ENCODE measurements around the gene RHOBTB1. TPM values are rescaled to one million over a fixed set of nuclear protein-coding genes. Genes with fewer than 3 reads are reported as not detected.

The RHOBTB1 gene
- total RNA-seq, 1 experiment from 2014 or later = 32.1 TPM

GRCh38 chr10:60871215-60871614, 72.8 kb downstream of the RHOBTB1 start:
- H3K9me3 ChIP-seq (replicated peaks) = no peaks in the 10 kb centered on the region

GRCh38 chr10:60870803-60871202, 73.2 kb downstream of the RHOBTB1 start:
- DNase-seq (ENCODE audit: low read depth in 1 of 2, low spot score in 2 of 2) = no peak
- Histone ChIP-seq H3K36me3 (peaks cover 4% of the 10 kb centered on the region; the same call in 1 of the 2 replicates), H3K27me3 (replicated peaks) (no peaks in the 10 kb centered on the region), H3K4me1 (replicated peaks) (peaks cover 11% of the 10 kb centered on the region; the same call in 1 of the 2 replicates), H3K27ac (no peak overlapping the region), H3K9me3 (replicated peaks) (no peaks in the 10 kb centered on the region), H3K4me3 (no peak overlapping the region)

More at GRCh38 chr10:60871215-60871614, 72.8 kb downstream of the RHOBTB1 start:
- no peak overlapping the region for H3K27ac ChIP-seq
- peaks cover 11% of the 10 kb centered on the region; the same call in 1 of the 2 replicates for H3K4me1 ChIP-seq (replicated peaks)
- peaks cover 4% of the 10 kb centered on the region; the same call in 1 of the 2 replicates for H3K36me3 ChIP-seq
- H3K27me3 ChIP-seq (replicated peaks) = no peaks in the 10 kb centered on the region
- no peak for DNase-seq (ENCODE audit: low read depth in 1 of 2, low spot score in 2 of 2)
- no peak overlapping the region for H3K4me3 ChIP-seq

- H3K27me3 ChIP-seq (replicated peaks) = no peaks in the 10 kb centered on the region
- DNase-seq (ENCODE audit: low read depth in 1 of 2, low spot score in 2 of 2) = no peak
- peaks cover 4% of the 10 kb centered on the region; the same call in 1 of the 2 replicates for H3K36me3 ChIP-seq
- no peaks in the 10 kb centered on the region for H3K9me3 ChIP-seq (replicated peaks)
- no peak overlapping the region for H3K4me3 ChIP-seq
- no peak overlapping the region for H3K27ac ChIP-seq
- H3K4me1 ChIP-seq (replicated peaks) = peaks cover 11% of the 10 kb centered on the region; the same call in 1 of the 2 replicates
Measured at GRCh38 chr10:60870416-60870728, 73.6 kb downstream of the RHOBTB1 start.

GRCh38 chr10:60869652-60870415, 74.2 kb downstream of the RHOBTB1 start:
- no peak for DNase-seq (ENCODE audit: low read depth in 1 of 2, low spot score in 2 of 2)

GRCh38 chr10:60868946-60869345, 75.0 kb downstream of the RHOBTB1 start:
- Histone ChIP-seq H3K9me3 (replicated peaks) (no peaks in the 10 kb centered on the region), H3K4me3 (no peak overlapping the region)
- DNase-seq (ENCODE audit: low read depth in 1 of 2, low spot score in 2 of 2) = no peak

More at GRCh38 chr10:60869652-60870415, 74.2 kb downstream of the RHOBTB1 start:
- peaks cover 10% of the 10 kb centered on the region; the same call in 1 of the 2 replicates for H3K4me1 ChIP-seq (replicated peaks)
- no peak overlapping the region for H3K4me3 ChIP-seq
- H3K9me3 ChIP-seq (replicated peaks) = no peaks in the 10 kb centered on the region
- peaks cover 4% of the 10 kb centered on the region; the same call in 1 of the 2 replicates for H3K36me3 ChIP-seq
- H3K27ac ChIP-seq = no peak overlapping the region
- H3K27me3 ChIP-seq (replicated peaks) = no peaks in the 10 kb centered on the region

GRCh38 chr10:60865198-60865783, 78.7 kb downstream of the RHOBTB1 start:
- H3K27ac ChIP-seq = no peak overlapping the region
- H3K9me3 ChIP-seq (replicated peaks) = no peaks in the 10 kb centered on the region
- no peak for DNase-seq (ENCODE audit: low read depth in 1 of 2, low spot score in 2 of 2)
- no peaks in the 10 kb centered on the region for H3K36me3 ChIP-seq
- no peaks in the 10 kb centered on the region for H3K4me1 ChIP-seq (replicated peaks)
- no peak overlapping the region for H3K4me3 ChIP-seq
- H3K27me3 ChIP-seq (replicated peaks) = no peaks in the 10 kb centered on the region

More at GRCh38 chr10:60868946-60869345, 75.0 kb downstream of the RHOBTB1 start:
- Histone ChIP-seq H3K27ac (no peak overlapping the region), H3K4me1 (replicated peaks) (peaks cover under 1% of the 10 kb centered on the region; the same call in 1 of the 2 replicates), H3K36me3 (peaks cover 4% of the 10 kb centered on the region; the same call in 1 of the 2 replicates), H3K27me3 (replicated peaks) (no peaks in the 10 kb centered on the region)

- Histone ChIP-seq H3K4me3 (no peak overlapping the region), H3K4me1 (replicated peaks) (no peaks in the 10 kb centered on the region), H3K27me3 (replicated peaks) (no peaks in the 10 kb centered on the region), H3K9me3 (replicated peaks) (no peaks in the 10 kb centered on the region), H3K36me3 (no peaks in the 10 kb centered on the region), H3K27ac (no peak overlapping the region)
- DNase-seq (ENCODE audit: low read depth in 1 of 2, low spot score in 2 of 2) = no peak
Measured at GRCh38 chr10:60863796-60864195, 80.2 kb downstream of the RHOBTB1 start.

GRCh38 chr10:60862517-60862916, 81.5 kb downstream of the RHOBTB1 start:
- Histone ChIP-seq H3K9me3 (replicated peaks) (no peaks in the 10 kb centered on the region), H3K27me3 (replicated peaks) (no peaks in the 10 kb centered on the region), H3K36me3 (no peaks in the 10 kb centered on the region), H3K4me1 (replicated peaks) (no peaks in the 10 kb centered on the region), H3K27ac (no peak overlapping the region), H3K4me3 (no peak overlapping the region)
- DNase-seq (ENCODE audit: low read depth in 1 of 2, low spot score in 2 of 2) = no peak

- Histone ChIP-seq H3K9me3 (replicated peaks) (no peaks in the 10 kb centered on the region; the same call in 1 of the 2 replicates), H3K4me3 (no peak overlapping the region), H3K36me3 (no peaks in the 10 kb centered on the region), H3K4me1 (replicated peaks) (no peaks in the 10 kb centered on the region), H3K27ac (no peak overlapping the region), H3K27me3 (replicated peaks) (no peaks in the 10 kb centered on the region)
- DNase-seq (ENCODE audit: low read depth in 1 of 2, low spot score in 2 of 2) = no peak
Measured at GRCh38 chr10:60856405-60856804, 87.6 kb downstream of the RHOBTB1 start.

GRCh38 chr10:60853637-60854036, 90.3 kb downstream of the RHOBTB1 start:
- DNase-seq (ENCODE audit: low read depth in 1 of 2, low spot score in 2 of 2) = no peak
- no peaks in the 10 kb centered on the region; the same call in 1 of the 2 replicates for H3K9me3 ChIP-seq (replicated peaks)
- no peaks in the 10 kb centered on the region for H3K27me3 ChIP-seq (replicated peaks)
- no peak overlapping the region for H3K27ac ChIP-seq
- no peaks in the 10 kb centered on the region for H3K36me3 ChIP-seq
- H3K4me3 ChIP-seq = no peak overlapping the region
- H3K4me1 ChIP-seq (replicated peaks) = no peaks in the 10 kb centered on the region

- Histone ChIP-seq H3K27ac (no peak overlapping the region), H3K4me3 (no peak overlapping the region), H3K36me3 (no peaks in the 10 kb centered on the region), H3K27me3 (replicated peaks) (no peaks in the 10 kb centered on the region), H3K9me3 (replicated peaks) (no peaks in the 10 kb centered on the region; the same call in 1 of the 2 replicates), H3K4me1 (replicated peaks) (no peaks in the 10 kb centered on the region)
- DNase-seq (ENCODE audit: low read depth in 1 of 2, low spot score in 2 of 2) = no peak
Measured at GRCh38 chr10:60853107-60853506, 90.9 kb downstream of the RHOBTB1 start.

GRCh38 chr10:60849740-60850139, 94.2 kb downstream of the RHOBTB1 start:
- Histone ChIP-seq H3K9me3 (replicated peaks) (no peaks in the 10 kb centered on the region; the same call in 1 of the 2 replicates), H3K27ac (no peak overlapping the region), H3K4me3 (no peak overlapping the region), H3K27me3 (replicated peaks) (no peaks in the 10 kb centered on the region), H3K4me1 (replicated peaks) (peaks cover 13% of the 10 kb centered on the region), H3K36me3 (no peaks in the 10 kb centered on the region)
- no peak for DNase-seq (ENCODE audit: low read depth in 1 of 2, low spot score in 2 of 2)

- no peak overlapping the region for H3K4me3 ChIP-seq
- no peak for DNase-seq (ENCODE audit: low read depth in 1 of 2, low spot score in 2 of 2)
- H3K27me3 ChIP-seq (replicated peaks) = no peaks in the 10 kb centered on the region
- H3K4me1 ChIP-seq (replicated peaks) = peaks cover 13% of the 10 kb centered on the region
- H3K27ac ChIP-seq = no peak overlapping the region
- no peaks in the 10 kb centered on the region for H3K36me3 ChIP-seq
- no peaks in the 10 kb centered on the region; the same call in 1 of the 2 replicates for H3K9me3 ChIP-seq (replicated peaks)
Measured at GRCh38 chr10:60849217-60849616, 94.8 kb downstream of the RHOBTB1 start.

- no peaks in the 10 kb centered on the region for H3K36me3 ChIP-seq
- peaks cover 13% of the 10 kb centered on the region for H3K4me1 ChIP-seq (replicated peaks)
- H3K27me3 ChIP-seq (replicated peaks) = no peaks in the 10 kb centered on the region
- H3K9me3 ChIP-seq (replicated peaks) = no peaks in the 10 kb centered on the region; the same call in 1 of the 2 replicates
- H3K4me3 ChIP-seq = no peak overlapping the region
- H3K27ac ChIP-seq = no peak overlapping the region
- DNase-seq (ENCODE audit: low read depth in 1 of 2, low spot score in 2 of 2) = no peak
Measured at GRCh38 chr10:60848680-60849079, 95.3 kb downstream of the RHOBTB1 start.
